NCI-H1105 treated with DMSO at 0.1 percent for 48 hours (cell line): ENCODE data around the gene CDCP2.

Experiments used
- DNase-seq: peaks from one replicate; lab custom pipeline; 2025; lab: John Stamatoyannopoulos, UW

The CDCP2 gene

DNA sequence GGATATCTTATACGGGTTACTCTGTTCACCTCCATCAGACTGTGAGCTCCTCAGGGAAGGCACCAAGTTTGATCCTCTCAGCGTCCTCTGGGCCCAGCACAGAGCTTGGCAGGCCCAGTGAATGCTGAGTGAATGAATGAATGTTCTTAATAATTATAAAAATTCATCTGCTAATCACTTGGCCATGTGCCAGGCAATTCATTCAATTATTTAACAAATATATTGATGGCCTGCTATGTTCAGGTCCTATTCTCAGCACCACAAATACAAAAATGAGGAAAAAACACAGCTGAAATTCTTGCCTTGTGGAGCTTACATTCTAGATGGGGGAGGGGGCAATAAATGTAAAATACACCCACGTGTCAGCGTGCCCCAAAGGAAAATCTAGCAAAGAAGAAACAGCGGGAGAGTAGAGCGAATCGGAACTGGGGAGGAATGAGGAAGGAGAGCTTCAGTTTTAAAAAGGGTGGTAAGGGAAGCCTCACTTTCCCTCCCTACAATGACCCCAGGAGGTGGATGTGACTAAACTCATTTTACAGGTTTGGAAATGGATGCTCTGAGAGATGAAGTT is 15.8 kb downstream of the CDCP2 start:
- DNase-seq, result no peak

GRCh38 chr1:54136269-54136896 is 16.4 kb downstream of the CDCP2 start:
- DNase-seq, result no peak

GRCh38 chr1:54135436-54136120 is 17.2 kb downstream of the CDCP2 start:
- DNase-seq, result no peak

DNA sequence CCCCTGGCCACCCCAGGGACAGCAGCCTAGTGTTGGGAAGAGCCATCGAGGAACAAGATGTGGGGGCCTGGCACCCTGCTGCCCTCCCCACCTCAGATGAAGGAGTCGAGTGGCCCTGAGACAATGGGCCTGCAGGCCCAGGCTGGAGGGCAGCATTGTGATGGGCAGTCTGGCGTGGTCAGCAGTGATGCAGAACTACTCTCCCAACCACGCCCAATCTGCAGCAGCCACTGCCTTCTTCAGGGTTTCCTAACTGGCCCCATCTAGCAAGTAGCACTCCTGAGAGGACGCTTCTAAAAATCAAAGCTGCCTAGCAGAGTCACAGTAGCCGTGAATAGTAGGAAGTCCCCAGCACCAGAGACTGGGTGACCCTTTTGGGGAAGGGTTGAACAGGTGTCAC is 18.5 kb downstream of the CDCP2 start:
- no peak for DNase-seq

- no peak for DNase-seq
Observed at GRCh38 chr1:54132495-54132894, 20.3 kb downstream of the CDCP2 start.

DNA sequence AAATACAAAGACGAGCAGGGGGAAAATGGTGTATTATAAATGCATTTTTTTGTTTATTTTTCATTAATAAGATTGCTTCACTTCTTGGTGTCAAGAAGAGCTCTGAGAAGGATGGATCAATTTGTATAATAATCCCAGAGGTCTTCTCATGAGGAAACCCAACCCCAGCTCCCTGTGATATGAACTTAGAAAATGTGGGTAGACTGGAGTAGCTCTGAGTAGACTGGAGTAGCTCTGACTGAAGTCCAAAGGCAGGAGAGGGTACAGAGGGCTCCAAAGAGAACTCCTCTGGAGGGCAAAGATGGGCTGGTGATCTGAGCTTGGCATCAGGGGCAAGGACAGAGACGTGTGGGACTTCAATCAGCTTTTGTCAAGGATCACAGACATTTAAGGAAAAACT is 21.4 kb downstream of the CDCP2 start:
- DNase-seq, result no peak

GRCh38 chr1:54129858-54130257 is 22.9 kb downstream of the CDCP2 start:
- no peak for DNase-seq

GRCh38 chr1:54127594-54128300 is 25.1 kb downstream of the CDCP2 start:
- no peak for DNase-seq

- DNase-seq, result no peak
Observed at GRCh38 chr1:54126271-54126815, 26.5 kb downstream of the CDCP2 start.

GRCh38 chr1:54125386-54126070 is 27.3 kb downstream of the CDCP2 start:
- no peak for DNase-seq

- DNase-seq, result no peak
Observed at GRCh38 chr1:54124906-54125305, 27.9 kb downstream of the CDCP2 start.

- peak; percentile 84 for DNase-seq
Observed at GRCh38 chr1:54124472-54124871, 28.3 kb downstream of the CDCP2 start.

- DNase-seq, result no peak
Observed at GRCh38 chr1:54122992-54123391, 29.8 kb downstream of the CDCP2 start.

DNA sequence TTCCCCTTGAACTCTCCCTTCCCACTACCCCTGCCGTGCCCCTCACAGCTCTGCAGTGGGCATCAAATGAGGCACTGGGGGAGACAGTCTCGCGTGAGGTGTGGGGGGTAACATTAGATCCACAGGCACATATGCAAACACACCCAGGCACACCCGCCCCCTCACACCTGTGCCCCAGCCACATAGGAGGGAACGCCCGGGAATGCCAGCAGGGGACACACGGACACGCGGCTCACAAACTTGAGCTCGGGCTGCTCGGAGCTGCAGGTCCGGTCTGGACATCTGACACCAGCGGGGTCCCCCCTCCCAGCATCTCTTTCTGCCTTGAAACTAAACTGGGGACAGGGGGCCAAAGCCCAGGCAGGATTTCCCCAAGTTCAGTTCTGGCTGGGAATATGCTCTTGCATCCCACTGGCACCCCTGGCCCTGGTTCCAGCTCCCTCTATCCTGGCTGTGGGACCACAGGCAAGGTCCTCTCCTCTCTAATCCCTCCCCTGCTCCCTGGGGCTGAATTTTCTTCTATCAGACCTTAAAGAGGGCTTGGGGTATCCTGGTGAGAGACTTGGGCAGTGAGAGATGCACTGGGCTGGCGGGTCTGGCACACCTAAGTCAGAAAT is 30.6 kb downstream of the CDCP2 start:
- no peak for DNase-seq

- peak; percentile 15 for DNase-seq
Observed at GRCh38 chr1:54121482-54122134, 31.2 kb downstream of the CDCP2 start.

- no peak for DNase-seq
Observed at GRCh38 chr1:54120698-54121481, 31.9 kb downstream of the CDCP2 start.

- DNase-seq, result no peak
Observed at GRCh38 chr1:54120018-54120697, 32.6 kb downstream of the CDCP2 start.

- DNase-seq, result no peak
Observed at GRCh38 chr1:54118704-54119103, 34.1 kb downstream of the CDCP2 start.

GRCh38 chr1:54117815-54118563 is 34.8 kb downstream of the CDCP2 start:
- no peak for DNase-seq
